ENCODE measurements around the gene MS4A6A.

MS4A6A gene

GRCh38 chr11:60127311-60127811 lies 55.5 kb downstream of the MS4A6A start:
- no peak for DNase-seq

DNA sequence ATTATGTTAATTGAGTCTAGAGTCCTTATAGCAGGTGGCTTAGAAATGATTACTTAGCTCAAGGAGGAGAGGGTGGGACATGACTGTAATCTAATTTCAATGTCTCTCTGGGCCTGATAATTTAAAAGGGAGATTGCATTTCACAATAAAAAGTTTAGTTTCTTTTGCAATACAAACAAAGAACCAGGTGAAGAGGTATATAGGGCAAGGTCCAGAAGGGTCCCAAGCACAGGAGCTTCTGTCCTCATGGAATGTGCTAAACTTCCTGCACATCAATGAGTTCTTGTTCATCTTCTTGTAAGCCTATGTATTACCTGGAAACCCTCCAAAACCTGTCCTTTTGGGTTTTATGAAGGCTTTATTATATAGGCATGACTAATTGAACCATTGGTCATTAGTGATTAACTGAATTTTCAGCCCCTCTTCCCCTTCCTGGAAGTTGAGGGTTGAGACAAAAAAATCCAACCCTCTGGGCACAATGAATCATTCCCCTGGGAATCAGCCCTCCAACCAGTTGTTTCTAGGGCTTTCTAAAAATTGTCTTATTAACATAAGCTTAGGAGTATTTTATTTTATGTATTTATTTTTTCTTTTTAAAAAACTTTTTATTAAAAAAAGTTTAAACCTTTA lies 56.8 kb downstream of the MS4A6A start:
- no peak for DNase-seq

DNA sequence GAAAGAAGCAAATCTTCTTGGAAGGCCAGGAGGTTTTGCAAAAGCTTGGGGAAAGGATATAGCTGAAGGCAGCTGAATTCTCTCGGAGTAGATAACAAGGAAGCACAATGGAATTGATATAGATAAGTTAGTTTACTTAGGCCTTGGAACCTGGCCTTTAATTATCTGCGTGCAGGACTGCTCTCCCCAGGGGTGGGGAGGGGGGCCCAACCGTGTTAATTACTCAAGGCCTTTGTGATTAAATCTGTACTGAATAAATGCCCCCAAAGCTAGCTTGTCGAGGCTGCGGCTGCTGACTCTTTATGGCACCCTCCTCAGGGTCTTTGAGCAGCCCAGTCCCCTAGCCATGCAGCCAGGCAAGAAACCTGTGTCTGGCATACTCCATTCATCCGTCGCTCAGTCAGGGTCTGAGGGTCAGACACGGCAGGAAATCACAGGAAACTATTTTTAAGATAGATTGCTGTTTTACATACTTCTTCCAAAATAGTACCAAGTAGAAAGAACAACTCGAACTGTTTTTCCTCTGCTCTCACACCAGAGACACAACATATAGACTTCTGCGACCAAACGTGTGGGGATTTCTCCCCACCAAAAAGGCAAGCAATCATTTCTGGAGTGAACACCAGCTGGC lies 58.0 kb downstream of the MS4A6A start:
- no peak for DNase-seq

Measured in COR-L47 (cell line).